GM12874 (cell line): ENCODE results near the gene UBXN2A.

Experiments
- CTCF ChIP-seq: IDR thresholded peaks from 2 replicates; pipeline ENCODE4 v1.5.1; 2011; ENCODE audit warnings: low read depth, mild to moderate bottlenecking, control low read depth, low read length, moderate library complexity; ENCODE audit not compliant: insufficient read depth

The UBXN2A gene

GRCh38 chr2:23939987-23940717 is at the start of gene UBXN2A:
UBXN2A (plus strand) TSS chr2:23940463; CDS start chr2:23958315, 17,852 bp downstream.
- TF ChIP-seq CTCF = no peak

- no peak for TF ChIP-seq CTCF
These were observed 40.1 kb upstream of the UBXN2A start for GRCh38 chr2:23900133-23900532.

DNA sequence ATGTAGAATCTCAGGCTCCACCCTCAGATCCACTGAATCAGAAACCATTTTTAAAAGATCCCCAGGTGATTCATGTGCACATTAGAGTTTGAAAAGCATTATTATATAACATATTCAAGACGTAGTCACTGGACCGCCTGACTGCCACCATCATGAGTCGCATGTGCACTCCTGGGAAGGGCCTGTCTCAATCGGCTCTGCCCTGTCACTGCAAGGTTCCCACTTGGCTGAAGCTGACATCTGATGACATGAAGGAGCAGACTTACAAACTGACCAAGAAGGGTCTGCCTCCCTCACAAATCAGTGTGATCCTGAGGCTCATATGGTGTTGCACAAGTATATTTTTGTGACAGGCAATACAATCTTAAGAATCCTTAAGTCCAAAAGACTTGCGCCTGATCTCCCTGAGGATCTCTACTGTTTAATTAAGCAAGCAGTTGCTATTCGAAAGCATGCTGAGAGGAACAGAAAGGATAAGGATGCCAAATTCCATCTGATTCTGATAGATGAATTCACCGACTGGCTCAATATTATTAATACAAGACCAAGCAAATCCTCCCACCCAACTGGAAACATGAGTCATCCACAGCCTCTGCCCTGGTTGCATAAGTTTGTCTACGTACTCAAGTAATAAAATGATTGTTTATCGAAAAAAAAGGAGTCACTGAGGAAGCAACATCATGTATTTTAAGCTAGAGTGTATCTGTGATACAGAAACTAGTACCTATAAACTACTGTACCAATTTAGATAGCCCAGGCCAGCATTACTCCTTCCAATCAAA is 39.5 kb upstream of the UBXN2A start:
- TF ChIP-seq CTCF = no peak

DNA sequence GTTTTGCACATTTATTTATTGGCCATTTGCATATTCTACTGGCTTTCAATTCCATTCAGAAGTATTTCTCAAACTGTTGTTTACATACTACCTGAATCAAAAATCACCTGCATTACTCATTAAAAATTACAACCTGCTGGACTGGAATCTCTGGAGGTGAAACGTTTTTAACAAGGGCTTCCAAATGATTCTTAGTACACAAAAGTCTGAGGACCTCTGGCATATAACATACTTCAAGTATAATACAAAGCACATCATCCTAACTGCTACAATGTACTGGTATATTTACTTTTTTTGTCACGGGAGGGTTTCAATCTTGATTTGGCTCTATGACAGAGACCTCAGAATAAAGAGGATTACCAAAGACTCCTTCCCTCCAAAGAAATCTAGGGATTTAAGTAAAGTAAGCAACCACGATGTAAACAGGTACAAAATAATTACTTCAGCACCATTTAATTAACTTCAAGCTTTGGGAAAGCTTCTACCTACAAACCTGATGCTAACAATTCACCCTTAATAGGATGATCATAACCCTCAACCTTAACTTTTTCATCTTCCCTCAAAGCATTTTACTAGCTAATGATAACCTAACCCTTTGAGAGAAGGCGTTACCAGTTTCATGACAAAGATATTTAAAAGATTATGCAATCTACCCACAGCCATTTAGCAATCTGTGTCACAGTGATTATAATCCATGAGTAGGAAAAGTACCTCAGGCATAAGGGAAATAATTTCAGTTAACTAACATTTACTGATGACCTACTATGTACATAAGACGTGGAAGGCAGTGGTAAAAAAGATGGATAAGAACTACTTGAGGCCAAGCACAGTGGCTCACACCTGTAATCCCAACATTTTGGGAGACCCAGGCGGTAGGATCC is 38.1 kb upstream of the UBXN2A start:
- no peak for TF ChIP-seq CTCF

GRCh38 chr2:23903034-23903433 is 37.2 kb upstream of the UBXN2A start:
- TF ChIP-seq CTCF = no peak

GRCh38 chr2:23904215-23904614 is 36.0 kb upstream of the UBXN2A start:
- TF ChIP-seq CTCF = no peak

DNA sequence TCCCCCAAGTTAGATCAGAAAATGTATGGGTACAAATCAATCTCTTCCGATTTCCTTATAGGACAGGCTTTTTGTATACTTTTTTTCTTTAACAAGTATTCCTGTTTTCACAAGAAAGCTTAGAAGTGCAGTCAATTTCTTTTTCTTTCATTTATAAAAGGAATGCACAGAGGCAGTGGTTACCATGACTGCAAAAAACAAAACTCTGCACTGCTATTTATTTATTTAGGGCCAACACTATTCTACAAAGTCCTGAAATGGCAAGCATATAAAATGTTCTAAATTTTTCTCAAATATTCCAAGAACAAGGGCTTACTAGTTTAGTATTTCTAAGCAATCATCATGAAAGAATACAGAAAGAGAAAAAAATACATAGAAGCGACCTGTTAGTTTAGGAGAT is 35.6 kb upstream of the UBXN2A start:
- TF ChIP-seq CTCF = no peak
